K562 (cell line): Measurements from ENCODE around the gene NEU3. TPM values are rescaled to one million over a fixed set of nuclear protein-coding genes. Genes with fewer than 3 reads are reported as not detected.
A peak's percentile ranks its signal among the peaks of the same experiment; 100 is the strongest.

Source experiments
- ATAC-seq: fragments of 200-7000 bp; cut with Tn5 transposase; 3 replicates; pipeline ENCODE4 v1.9.1; 2020; ENCODE audit warnings: moderate library complexity
- BruUV-seq: library from RNA; stranded (reverse); fragments of 400-500 nt; replicated peaks from 2 replicates; lab custom pipeline; 2021; lab: Mats Ljungman, UMichigan
- CTCF ChIA-PET: fragments of 300-600 bp; formaldehyde crosslinking; extraction: SDS; loops from one replicate; lab custom pipeline; 2021; ENCODE audit warnings: low intra/inter-chr PET ratio; lab: Yijun Ruan, JAX
- POLR2A ChIA-PET: fragments of 300-600, 350-650 bp; sonication (Branson Sonifier 250); formaldehyde crosslinking; extraction: SDS; loops from one replicate; lab custom pipeline; 2021; ENCODE audit warnings: antibody characterized with exemption, inconsistent platforms; lab: Yijun Ruan, JAX
- DNase-seq, 4 experiments: peaks; one replicate each; pipeline versions ENCODE4 v3.0.0 to v3.0.0-alpha.2; 2011 to 2018; ENCODE audit warnings: low spot score in 3 of 4, mixed read lengths in 3 of 4; ENCODE audit errors: extremely low read depth in 1 of 4
- FAIRE-seq: peaks from 2 replicates; lab custom pipeline; 2011; peaks lifted over from hg19 to GRCh38; lab: Jason Lieb, UNC
- H2AFZ ChIP-seq: 2 replicates; pipeline ENCODE4 v1.6.0; 2011; ENCODE audit warnings: low read depth, low read length, control low read depth, inconsistent platforms
- H3K27ac ChIP-seq: fragments of 200-600 bp; 3 replicates; pipeline ENCODE4 v1.8.0; 2011; ENCODE audit warnings: low read depth, mild to moderate bottlenecking, control low read depth, inconsistent platforms, low read length, moderate library complexity, mixed read lengths; ENCODE audit errors: extremely low read depth
- H3K27me3 ChIP-seq, 2 experiments: fragments of 300-600 bp in 1 of 2; 2 replicates in 1 of 2; 3 replicates in 1 of 2; pipeline versions ENCODE4 v1.6.0 to v1.8.0; 2011; ENCODE audit warnings: inconsistent platforms in 2 of 2, low read length in 2 of 2, mild to moderate bottlenecking in 1 of 2, mixed read lengths in 1 of 2, moderate library complexity in 1 of 2; ENCODE audit not compliant: control insufficient read depth in 2 of 2, insufficient read depth in 2 of 2
- H3K36me3 ChIP-seq: fragments of 300-600 bp; 3 replicates; pipeline ENCODE4 v1.8.0; 2011; ENCODE audit warnings: mild to moderate bottlenecking, low read length, inconsistent platforms; ENCODE audit not compliant: control insufficient read depth, insufficient read depth
- H3K4me1 ChIP-seq, 2 experiments: fragments of 200-600 bp in 1 of 2; replicated peaks in 1 of 2; 2 replicates in 1 of 2; 3 replicates in 1 of 2; pipeline versions ENCODE4 v1.5.1 to v1.8.0; 2011; ENCODE audit warnings: inconsistent platforms in 2 of 2, low read length in 2 of 2, mild to moderate bottlenecking in 1 of 2, mixed read lengths in 1 of 2, moderate library complexity in 1 of 2; ENCODE audit not compliant: control insufficient read depth in 2 of 2, insufficient read depth in 2 of 2
- H3K4me2 ChIP-seq: 2 replicates; pipeline ENCODE4 v1.6.1; 2011; ENCODE audit warnings: low read length, control low read depth, inconsistent platforms, mixed read lengths; ENCODE audit not compliant: insufficient read depth
- H3K4me3 ChIP-seq: fragments of 200-600 bp; sonication (generic), shearing (Covaris generic); 2 replicates; pipeline ENCODE4 v1.5.1; 2016; ENCODE audit warnings: control low read depth, inconsistent platforms
- H3K79me2 ChIP-seq: fragments of 200-600 bp; 3 replicates; pipeline ENCODE4 v1.8.0; 2011; ENCODE audit warnings: low read length, inconsistent platforms; ENCODE audit not compliant: control insufficient read depth, insufficient read depth
- H3K9ac ChIP-seq, 2 experiments: 2 replicates each; pipeline versions ENCODE4 v1.6.0 to v1.6.1; 2011; ENCODE audit warnings: low read depth in 2 of 2, low read length in 2 of 2, control low read depth in 1 of 2, inconsistent platforms in 1 of 2, mild to moderate bottlenecking in 1 of 2, mixed read lengths in 1 of 2; ENCODE audit not compliant: insufficient read depth in 1 of 2
- H3K9me1 ChIP-seq: one replicate; pipeline ENCODE4 v1.6.0; 2011; ENCODE audit warnings: inconsistent platforms, mild to moderate bottlenecking, low read length, moderate library complexity; ENCODE audit not compliant: control insufficient read depth, insufficient read depth
- H3K9me3 ChIP-seq: replicated peaks from 2 replicates; pipeline ENCODE4 v1.5.1; 2011; ENCODE audit warnings: low read depth, low read length, inconsistent platforms; ENCODE audit not compliant: control insufficient read depth, insufficient read depth
- H4K20me1 ChIP-seq: replicated peaks from 2 replicates; pipeline ENCODE4 v1.6.1; 2011; ENCODE audit warnings: low read length, inconsistent platforms, mixed read lengths; ENCODE audit not compliant: control insufficient read depth, insufficient read depth
- ADNP ChIP-seq: fragments of 200-800 bp; sonication (Bioruptor generic); IDR thresholded peaks from 2 replicates; pipeline ENCODE4 v1.6.1; 2016; ENCODE audit warnings: missing genetic modification characterization, missing compliant biosample characterization
- ATF4 ChIP-seq: fragments of 450-650 bp; formaldehyde crosslinking; IDR thresholded peaks from 2 replicates; pipeline ENCODE4 v1.4.0; 2022; ENCODE audit warnings: mild to moderate bottlenecking, moderate library complexity
- BCL6 ChIP-seq: fragments of 250-450 bp; sonication (Bioruptor Pico); IDR thresholded peaks from 2 replicates; pipeline ENCODE4 v1.4.0; 2020
- BCOR ChIP-seq: fragments of 450-650 bp; IDR thresholded peaks from 2 replicates; pipeline ENCODE4 v1.6.1; 2016
- CBFB ChIP-seq: sonication (generic); formaldehyde crosslinking; IDR thresholded peaks from 2 replicates; pipeline ENCODE4 v1.4.0; 2020; ENCODE audit warnings: mild to moderate bottlenecking, missing genetic modification reagents
- CBX1 ChIP-seq: sonication (generic); IDR thresholded peaks from 2 replicates; pipeline ENCODE4 v1.6.1; 2016; ENCODE audit warnings: antibody characterized with exemption, low read depth, mild to moderate bottlenecking
- CHD4 ChIP-seq: fragments of 200-600 bp; sonication (generic); IDR thresholded peaks from 3 replicates; pipeline ENCODE4 v1.6.1; 2012; ENCODE audit warnings: low read depth, mild to moderate bottlenecking, mixed read lengths, low read length, inconsistent platforms; ENCODE audit not compliant: insufficient read depth, insufficient replicate concordance, poor library complexity, severe bottlenecking
- HDAC2 ChIP-seq: fragments of 450-650 bp; IDR thresholded peaks from 2 replicates; pipeline ENCODE4 v1.6.1; 2016; ENCODE audit warnings: mild to moderate bottlenecking
- KDM1A ChIP-seq, 2 experiments: fragments of 450-650 bp; IDR thresholded peaks; 2 replicates each; pipeline ENCODE4 v1.6.1; 2016; ENCODE audit warnings: mild to moderate bottlenecking in 2 of 2
- MEF2D ChIP-seq: conservative IDR thresholded peaks from 2 replicates; pipeline ENCODE4 v1.6.1; 2016; ENCODE audit warnings: low read depth, missing genetic modification characterization, missing compliant biosample characterization
- NONO ChIP-seq, 2 experiments: fragments of 200-400 bp in 1 of 2; fragments of 450-650 bp in 1 of 2; formaldehyde crosslinking in 1 of 2; IDR thresholded peaks; 2 replicates each; pipeline ENCODE4 v1.6.1; 2017; ENCODE audit warnings: low read depth in 2 of 2, mild to moderate bottlenecking in 2 of 2, moderate library complexity in 2 of 2, low read length in 1 of 2
- RBM25 ChIP-seq: fragments of 200-400 bp; formaldehyde crosslinking; IDR thresholded peaks from 2 replicates; pipeline ENCODE4 v1.6.1; 2018; ENCODE audit warnings: low read length, low read depth, moderate library complexity; ENCODE audit not compliant: severe bottlenecking
- RCOR1 ChIP-seq, 2 experiments: IDR thresholded peaks; 2 replicates each; pipeline ENCODE4 v1.6.1; 2012; ENCODE audit warnings: low read depth in 2 of 2, low read length in 2 of 2, borderline replicate concordance in 1 of 2, improper control_type of control experiment in 1 of 2
- SMARCA5 ChIP-seq: fragments of 450-650 bp; IDR thresholded peaks from 2 replicates; pipeline ENCODE4 v1.6.1; 2016
- ZC3H11A ChIP-seq: IDR thresholded peaks from 2 replicates; pipeline ENCODE4 v1.6.1; 2012; ENCODE audit warnings: low read depth, low read length, improper control_type of control experiment
- WGBS: fragments of 100-300 bp; shearing (Covaris generic); methylation state at CpG from one replicate; pipeline ENCODE4 v1.1.6; 2016; ENCODE audit warnings: low coverage, mixed read lengths; ENCODE audit not compliant: insufficient coverage; ENCODE audit errors: missing lambda C conversion rate; 5-methylcytosine and 5-hydroxymethylcytosine counted together
- in situ Hi-C: fragments of 300-500 bp; cut with MboI; formaldehyde crosslinking; loops from 4 replicates; pipeline ENCODE4 v1.15.0; 2018; ENCODE audit warnings: inconsistent platforms, mixed read lengths
- intact Hi-C: fragments of 100-400 bp; cut with micrococcal nuclease; formaldehyde crosslinking; loops from 2 replicates; pipeline ENCODE4 v1.14.2; 2022
- polyA plus RNA-seq, 8 experiments: library from polyadenylated mRNA; depleted of rRNA in 4 of 8; stranded (reverse) in 5 of 8; unstranded in 3 of 8; fragments of >200 nt; fragmentation: Nextera tagmentation in 2 of 8; fragmentation: Illumina TruSeq in 1 of 8; extraction: Ambion mirVana in 2 of 8; extraction: Trizol in 1 of 8; gene quantifications; 2 replicates each; pipeline versions ENCODE4 v1.2.1 to v1.2.3, GENCODE V29; 2011 to 2014; ENCODE audit warnings: inconsistent platforms in 1 of 8, missing spikeins in 1 of 8
- total RNA-seq, 7 experiments: library from RNA; depleted of rRNA in 6 of 7; stranded (reverse); fragments of >200 nt in 6 of 7; fragmentation: Illumina TruSeq in 2 of 7; extraction: Trizol in 2 of 7; gene quantifications; 2 replicates each; pipeline versions ENCODE4 v1.2.1 to v1.2.3, GENCODE V29; 2011 to 2021; ENCODE audit warnings: low replicate concordance in 1 of 7

Gene NEU3
- total and polyA plus RNA-seq, 9 of the 15 experiments (the other 6 are each of a cell fraction or from before 2014, with no cell fraction given) = 6.2 to 41.3 (median 31.1) TPM

GRCh38 chr11:75025561-75025960, 36.8 kb downstream of the NEU3 start:
- Histone ChIP-seq H4K20me1 (no peaks in the 10 kb centered on the region), H3K9me3 (peaks cover 3% of the 10 kb centered on the region; the same call in 1 of the 2 replicates), H3K4me1 (peaks cover 17 to 41% of the 10 kb centered on the region in 2 experiments), H3K27ac (no peak overlapping the region), H3K9me1 (no peaks in the 10 kb centered on the region), H3K4me3 (no peak overlapping the region), H3K79me2 (no peaks in the 10 kb centered on the region), H3K9ac (no peak overlapping the region), H3K36me3 (no peaks in the 10 kb centered on the region; the same call in 2 of the 3 replicates), H3K4me2 (no peak overlapping the region), H2AFZ (no peak overlapping the region), H3K27me3 (no peaks in the 10 kb centered on the region)
- WGBS = 63% methylated on average over 1 of the region's 1 CpG
- ATAC-seq (no peak), FAIRE-seq (no peak), DNase-seq (no peak)
- no TSS peak for BruUV-seq
- in situ Hi-C loops = loop anchor here (5.0 kb wide), 1 partner anchor 177 kb away; no protein-coding TSS in a partner anchor
- POLR2A ChIA-PET = interaction anchor here (0.5 to 1.6 kb wide), 5 partner anchors 9 to 178 kb away, joined by 3 to 5 read pairs (median 3); no protein-coding TSS in a partner anchor
- intact Hi-C loops = no loop called here
- CTCF ChIA-PET = interaction anchor here (4.6 kb wide), 1 partner anchor 179 kb away, joined by 22 read pairs; no protein-coding TSS in a partner anchor
- TF ChIP-seq HDAC2 (peak; percentile 47; the same call in 1 of the 2 replicates), CBFB (no peak), ZC3H11A (no peak), RBM25 (peak; percentile 65), NONO (IDR thresholded peaks at IDR 0.05; ENCODE audit: low read depth in 2 of 2, low read length in 1 of 2) (no peak), CHD4 (peak; percentile 68), CBX1 (0 out of 2 replicates have a peak, but pooled peaks have one; percentile 36), ATF4 (CRISPR knock-in tag) (no peak), KDM1A (IDR thresholded peaks at IDR 0.05) (peak; percentile 51 to 78), ADNP (tag) (peak; percentile 95), BCOR (peak; percentile 80), MEF2D (tag) (no peak), RCOR1 (IDR thresholded peaks at IDR 0.05; ENCODE audit: borderline replicate concordance in 1 of 2, low read depth in 2 of 2, low read length in 2 of 2) (0 out of 4 replicates have a peak, but pooled peaks of 1 of the 2 experiments have one; percentile 6), SMARCA5 (0 out of 2 replicates have a peak, but pooled peaks have one; percentile 31), BCL6 (no peak)
